ENCODE measurements around the gene KRAS.

DNA sequence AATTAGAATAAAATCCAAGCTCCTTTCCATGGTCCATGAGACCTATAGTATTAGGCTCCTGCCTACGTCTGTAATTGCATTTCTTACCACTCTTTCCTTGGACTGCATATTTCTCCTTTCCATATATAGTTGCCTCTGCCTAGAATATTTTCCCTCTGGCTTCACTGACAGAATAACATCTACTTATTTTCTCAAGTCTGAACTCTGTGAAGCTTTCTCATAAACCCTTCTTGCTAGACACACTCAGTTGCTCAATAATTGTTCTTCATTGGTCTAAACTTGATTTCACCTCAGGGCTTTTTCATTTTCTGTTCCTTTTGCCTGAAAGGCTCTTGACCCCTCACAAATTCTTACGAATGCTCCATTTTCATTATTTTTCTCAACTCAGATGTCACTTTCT, 36.9 kb upstream of the KRAS start:
- TF ChIP-seq POLR2AphosphoS5 (IDR thresholded peaks at IDR 0.05; ENCODE audit: low read depth, low read length) = no peak
- TF ChIP-seq POLR2A (IDR thresholded peaks at IDR 0.05; ENCODE audit: low read depth, low read length) = no peak

All from GM12892 (cell line).